Measurements from ENCODE around the gene RND1.

DNA sequence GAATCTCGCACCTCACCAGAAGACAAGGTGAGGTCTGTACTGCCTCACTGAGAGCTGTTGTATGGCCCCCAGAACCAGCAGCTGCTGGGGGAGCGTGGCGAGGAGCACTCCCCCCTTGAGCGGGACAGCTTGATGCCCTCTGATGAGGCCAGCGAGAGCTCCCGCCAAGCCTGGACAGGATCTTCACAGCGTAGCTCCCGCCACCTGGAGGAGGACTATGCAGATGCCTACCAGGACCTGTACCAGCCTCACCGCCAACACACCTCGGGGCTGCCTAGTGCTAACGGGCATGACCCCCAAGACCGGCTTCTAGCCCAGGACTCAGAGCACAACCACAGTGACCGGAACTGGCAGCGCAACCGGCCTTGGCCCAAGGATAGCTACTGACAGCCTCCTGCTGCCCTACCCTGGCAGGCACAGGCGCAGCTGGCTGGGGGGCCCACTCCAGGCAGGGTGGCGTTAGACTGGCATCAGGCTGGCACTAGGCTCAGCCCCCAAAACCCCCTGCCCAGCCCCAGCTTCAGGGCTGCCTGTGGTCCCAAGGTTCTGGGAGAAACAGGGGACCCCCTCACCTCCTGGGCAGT, 38.1 kb downstream of the RND1 start:
- TF ChIP-seq EZH2 (conservative IDR thresholded peaks at IDR 0.05; ENCODE audit: low read depth, low read length) = no peak
- TF ChIP-seq, protein P1, sequence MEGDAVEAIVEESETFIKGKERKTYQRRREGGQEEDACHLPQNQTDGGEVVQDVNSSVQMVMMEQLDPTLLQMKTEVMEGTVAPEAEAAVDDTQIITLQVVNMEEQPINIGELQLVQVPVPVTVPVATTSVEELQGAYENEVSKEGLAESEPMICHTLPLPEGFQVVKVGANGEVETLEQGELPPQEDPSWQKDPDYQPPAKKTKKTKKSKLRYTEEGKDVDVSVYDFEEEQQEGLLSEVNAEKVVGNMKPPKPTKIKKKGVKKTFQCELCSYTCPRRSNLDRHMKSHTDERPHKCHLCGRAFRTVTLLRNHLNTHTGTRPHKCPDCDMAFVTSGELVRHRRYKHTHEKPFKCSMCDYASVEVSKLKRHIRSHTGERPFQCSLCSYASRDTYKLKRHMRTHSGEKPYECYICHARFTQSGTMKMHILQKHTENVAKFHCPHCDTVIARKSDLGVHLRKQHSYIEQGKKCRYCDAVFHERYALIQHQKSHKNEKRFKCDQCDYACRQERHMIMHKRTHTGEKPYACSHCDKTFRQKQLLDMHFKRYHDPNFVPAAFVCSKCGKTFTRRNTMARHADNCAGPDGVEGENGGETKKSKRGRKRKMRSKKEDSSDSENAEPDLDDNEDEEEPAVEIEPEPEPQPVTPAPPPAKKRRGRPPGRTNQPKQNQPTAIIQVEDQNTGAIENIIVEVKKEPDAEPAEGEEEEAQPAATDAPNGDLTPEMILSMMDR (CRISPR knock-in tag; IDR thresholded peaks at IDR 0.05) = no peak
- TF ChIP-seq SIN3A (IDR thresholded peaks at IDR 0.05; ENCODE audit: borderline replicate concordance, low read depth, low read length) = no peak
- TF ChIP-seq ZNF274 (CRISPR knock-in tag; IDR thresholded peaks at IDR 0.05) = no peak

Measured in HepG2 (cell line).